ENCODE results near the gene KCNQ1. TPM values are rescaled to one million over a fixed set of nuclear protein-coding genes. Genes with fewer than 3 reads are reported as not detected.

The KCNQ1 gene
- total and polyA plus RNA-seq, 2 of the 13 experiments (the other 11 are each of a cell fraction or from before 2014, with no cell fraction given), result 0.02 to 0.08 TPM

GRCh38 chr11:2586087-2586792 is 141.4 kb downstream of the KCNQ1 start:
- CTCF ChIA-PET (ENCODE audit: low intra/inter-chr PET ratio, low total read pairs), result no interaction called here
- H3K27ac ChIP-seq (ENCODE audit: extremely low read length, insufficient read depth, low read length), result no peak overlapping the region
- 0 out of 2 replicates have a peak, but pooled peaks cover 3% of the 10 kb centered on the region for H4K20me1 ChIP-seq (ENCODE audit: insufficient read depth, low read length)
- FAIRE-seq, result no peak
- WGBS (ENCODE audit: low lambda C conversion rate), result 15% methylated on average over 5 of the region's 18 CpGs
- peaks cover 24 to 89% of the 10 kb centered on the region in 2 experiments for H3K27me3 ChIP-seq (ENCODE audit: control insufficient read depth in 1 of 2, insufficient read depth in 2 of 2, low read length in 2 of 2)
- no peak overlapping the region for H3K9ac ChIP-seq (ENCODE audit: insufficient read depth, low read depth, low read length)
- no peak for ATAC-seq
- TF ChIP-seq ZNF746 (CRISPR knock-in tag; IDR thresholded peaks at IDR 0.05) (no peak), SP5 (CRISPR knock-in tag; IDR thresholded peaks at IDR 0.05; ENCODE audit: borderline replicate concordance, low read depth) (no peak), ZNF629 (CRISPR knock-in tag; conservative IDR thresholded peaks at IDR 0.05) (no peak), GZF1 (CRISPR knock-in tag; IDR thresholded peaks at IDR 0.05) (no peak), RNF219 (CRISPR knock-in tag; IDR thresholded peaks at IDR 0.05) (no peak)
- DNase-seq (ENCODE audit: low spot score), result no peak
- no peaks in the 10 kb centered on the region for H3K36me3 ChIP-seq (replicated peaks in 1 of 2; ENCODE audit: control insufficient read depth in 1 of 2, insufficient read depth in 2 of 2, low read length in 2 of 2)
- in situ Hi-C loops (cut with HindIII; ENCODE audit: extremely low pct_ligation_motif_present, low pct_unique_long_range_greater_than_20kb) (no loop called here), intact Hi-C loops (cut with micrococcal nuclease; ENCODE audit: unreplicated experiment) (no loop called here)
- H3K4me3 ChIP-seq (replicated peaks in 1 of 3; ENCODE audit: insufficient read depth in 1 of 3, low read depth in 2 of 3, low read length in 3 of 3), result no peak overlapping the region
- no peaks in the 10 kb centered on the region for H3K9me3 ChIP-seq (ENCODE audit: low read length)
- no peaks in the 10 kb centered on the region for H3K79me2 ChIP-seq (ENCODE audit: insufficient read depth, low read length)
- no TSS peak for BruUV-seq (replicated peaks)
- no peaks in the 10 kb centered on the region for H3K4me1 ChIP-seq (ENCODE audit: insufficient read depth, low read length)
- H3K4me2 ChIP-seq (ENCODE audit: low read depth, low read length), result no peak overlapping the region
- no peak overlapping the region for H2AFZ ChIP-seq (ENCODE audit: low read length)
- POLR2A ChIA-PET, result no interaction called here

DNA sequence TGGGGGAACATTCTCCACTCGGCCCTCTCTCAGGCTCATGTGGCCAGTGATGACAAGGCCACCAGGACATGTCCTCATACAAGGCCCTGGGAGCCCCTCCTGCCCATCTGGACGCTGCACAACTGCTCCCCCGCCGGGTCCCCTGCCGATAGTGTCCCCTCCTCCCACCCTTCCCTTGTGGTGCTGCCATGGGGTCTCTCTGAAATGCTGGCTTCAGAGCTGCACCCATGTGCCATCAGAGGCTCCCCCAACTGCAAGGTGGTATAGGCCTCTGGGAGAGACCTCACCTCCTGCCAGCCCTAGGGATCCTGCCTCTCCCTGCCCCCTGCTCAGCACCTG is 142.0 kb downstream of the KCNQ1 start:
- H3K9ac ChIP-seq (ENCODE audit: insufficient read depth, low read depth, low read length), result no peak overlapping the region
- H3K27me3 ChIP-seq (ENCODE audit: control insufficient read depth in 1 of 2, insufficient read depth in 2 of 2, low read length in 2 of 2), result peaks cover 26 to 89% of the 10 kb centered on the region in 2 experiments
- no TSS peak for BruUV-seq (replicated peaks)
- intact Hi-C loops (cut with micrococcal nuclease; ENCODE audit: unreplicated experiment) (no loop called here), in situ Hi-C loops (cut with HindIII; ENCODE audit: extremely low pct_ligation_motif_present, low pct_unique_long_range_greater_than_20kb) (no loop called here)
- H3K79me2 ChIP-seq (ENCODE audit: insufficient read depth, low read length), result no peaks in the 10 kb centered on the region
- DNase-seq (ENCODE audit: low spot score) (no peak), FAIRE-seq (no peak), ATAC-seq (no peak)
- ChIA-PET CTCF (ENCODE audit: low intra/inter-chr PET ratio, low total read pairs) (no interaction called here), POLR2A (no interaction called here)
- 0% methylated on average over 3 of the region's 5 CpGs for WGBS (ENCODE audit: low lambda C conversion rate)
- H3K9me3 ChIP-seq (ENCODE audit: low read length), result no peaks in the 10 kb centered on the region
- H4K20me1 ChIP-seq (ENCODE audit: insufficient read depth, low read length), result peaks cover 4% of the 10 kb centered on the region; the same call in 1 of the 2 replicates
- no peak overlapping the region for H3K4me2 ChIP-seq (ENCODE audit: low read depth, low read length)
- no peak overlapping the region for H3K27ac ChIP-seq (ENCODE audit: extremely low read length, insufficient read depth, low read length)
- no peak overlapping the region for H2AFZ ChIP-seq (ENCODE audit: low read length)
- no peaks in the 10 kb centered on the region for H3K4me1 ChIP-seq (ENCODE audit: insufficient read depth, low read length)
- H3K36me3 ChIP-seq (replicated peaks in 1 of 2; ENCODE audit: control insufficient read depth in 1 of 2, insufficient read depth in 2 of 2, low read length in 2 of 2), result no peaks in the 10 kb centered on the region
- H3K4me3 ChIP-seq (replicated peaks in 1 of 3; ENCODE audit: insufficient read depth in 1 of 3, low read depth in 2 of 3, low read length in 3 of 3), result no peak overlapping the region
- TF ChIP-seq NONO (IDR thresholded peaks at IDR 0.05) (no peak), NONO (CRISPR knock-in tag; conservative IDR thresholded peaks at IDR 0.05) (no peak), HOXA3 (CRISPR knock-in tag; IDR thresholded peaks at IDR 0.05) (no peak), WIZ (CRISPR knock-in tag; IDR thresholded peaks at IDR 0.05) (no peak), YY1 (IDR thresholded peaks at IDR 0.05; ENCODE audit: insufficient read depth, insufficient replicate concordance, low read depth, low read length) (no peak), ZFY (CRISPR knock-in tag; IDR thresholded peaks at IDR 0.05) (no peak), ZNF335 (CRISPR knock-in tag; IDR thresholded peaks at IDR 0.05) (no peak), ADNP (CRISPR knock-in tag; IDR thresholded peaks at IDR 0.05) (no peak), ZNF280B (CRISPR knock-in tag; IDR thresholded peaks at IDR 0.05; ENCODE audit: borderline replicate concordance) (no peak), ZC3H13 (CRISPR knock-in tag; IDR thresholded peaks at IDR 0.05) (no peak), ZNF672 (CRISPR knock-in tag; IDR thresholded peaks at IDR 0.05) (no peak)
- TF ChIP-seq, protein P1, sequence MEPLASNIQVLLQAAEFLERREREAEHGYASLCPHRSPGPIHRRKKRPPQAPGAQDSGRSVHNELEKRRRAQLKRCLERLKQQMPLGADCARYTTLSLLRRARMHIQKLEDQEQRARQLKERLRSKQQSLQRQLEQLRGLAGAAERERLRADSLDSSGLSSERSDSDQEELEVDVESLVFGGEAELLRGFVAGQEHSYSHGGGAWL (CRISPR knock-in tag; IDR thresholded peaks at IDR 0.05), result no peak

Data from HepG2 (cell line).